GM23338 (cell line): ENCODE results near the gene SNX15. TPM values are rescaled to one million over a fixed set of nuclear protein-coding genes. Genes with fewer than 3 reads are reported as not detected.

Experiments used
- ATAC-seq: fragments of 200-7000 bp; cut with Tn5 transposase; 3 replicates; pipeline ENCODE4 v1.9.1; 2020
- DNase-seq: peaks from one replicate; pipeline ENCODE4 v3.0.0-alpha.2; 2015; ENCODE audit warnings: low spot score
- H2AFZ ChIP-seq: fragments of 200-600 bp; sonication (generic); 2 replicates; pipeline ENCODE4 v1.8.0; 2016; ENCODE audit warnings: antibody characterized with exemption, mild to moderate bottlenecking, moderate library complexity
- H3F3A ChIP-seq: fragments of 200-600 bp; sonication (generic); replicated peaks from 2 replicates; pipeline ENCODE4 v1.8.0; 2017; ENCODE audit warnings: antibody characterized with exemption, mixed run types, low read depth
- H3K27ac ChIP-seq: fragments of 200-600 bp; sonication (generic); 2 replicates; pipeline ENCODE4 v1.6.1; 2016; ENCODE audit warnings: low read depth
- H3K27me3 ChIP-seq: fragments of 200-600 bp; sonication (generic); 2 replicates; pipeline ENCODE4 v1.8.0; 2016; ENCODE audit warnings: mild to moderate bottlenecking, mixed run types, moderate library complexity; ENCODE audit not compliant: insufficient read depth
- H3K36me3 ChIP-seq: fragments of 200-600 bp; sonication (generic); 2 replicates; pipeline ENCODE4 v1.8.0; 2016; ENCODE audit warnings: mild to moderate bottlenecking; ENCODE audit not compliant: insufficient read depth
- H3K4me1 ChIP-seq: fragments of 200-600 bp; sonication (generic); 2 replicates; pipeline ENCODE4 v1.8.0; 2016; ENCODE audit warnings: mild to moderate bottlenecking, moderate library complexity; ENCODE audit not compliant: insufficient read depth
- H3K4me2 ChIP-seq: fragments of 200-600 bp; sonication (generic); 2 replicates; pipeline ENCODE4 v1.7.1; 2017; ENCODE audit warnings: mixed run types
- H3K4me3 ChIP-seq: fragments of 200-600 bp; sonication (generic); 2 replicates; pipeline ENCODE4 v1.6.1; 2016; ENCODE audit warnings: mixed run types
- H3K79me2 ChIP-seq: fragments of 200-600 bp; sonication (generic); replicated peaks from 2 replicates; pipeline ENCODE4 v1.8.0; 2017; ENCODE audit warnings: mild to moderate bottlenecking; ENCODE audit not compliant: insufficient read depth
- H3K9me2 ChIP-seq: fragments of 200-600 bp; sonication (generic); 2 replicates; pipeline ENCODE4 v1.8.0; 2017; ENCODE audit not compliant: insufficient read depth
- H4K20me1 ChIP-seq: fragments of 200-600 bp; sonication (generic); replicated peaks from 2 replicates; pipeline ENCODE4 v1.8.0; 2017; ENCODE audit warnings: mild to moderate bottlenecking; ENCODE audit not compliant: insufficient read depth
- H3K27ac Mint-ChIP-seq: 2 replicates; pipeline ENCODE4 v1.8.0; 2020; ENCODE audit warnings: inconsistent platforms, mild to moderate bottlenecking, moderate library complexity, mixed read lengths
- H3K27me3 Mint-ChIP-seq: 3 replicates; pipeline ENCODE4 v1.8.0; 2022; ENCODE audit warnings: low read depth, mild to moderate bottlenecking, moderate library complexity, mixed read lengths, inconsistent platforms; ENCODE audit not compliant: insufficient read depth, poor library complexity
- H3K36me3 Mint-ChIP-seq: 3 replicates; pipeline ENCODE4 v1.8.0; 2021; ENCODE audit warnings: low read depth, mild to moderate bottlenecking, inconsistent platforms, moderate library complexity, mixed read lengths
- H3K4me1 Mint-ChIP-seq: 3 replicates; pipeline ENCODE4 v1.8.0; 2020; ENCODE audit warnings: mild to moderate bottlenecking, inconsistent platforms, mixed read lengths
- H3K4me3 Mint-ChIP-seq: 3 replicates; pipeline ENCODE4 v1.8.0; 2021; ENCODE audit warnings: moderate library complexity, mild to moderate bottlenecking, inconsistent platforms, mixed read lengths
- H3K9me3 Mint-ChIP-seq: 3 replicates; pipeline ENCODE4 v1.8.0; 2020; ENCODE audit warnings: moderate library complexity, mild to moderate bottlenecking, inconsistent platforms, mixed read lengths
- CREB1 ChIP-seq: fragments of 250-450 bp; sonication (Bioruptor Pico); IDR thresholded peaks from 2 replicates; pipeline ENCODE4 v1.5.0; 2020; ENCODE audit warnings: low read depth, mild to moderate bottlenecking, moderate library complexity
- EZH2 ChIP-seq: fragments of 200-600 bp; sonication (generic); IDR thresholded peaks from one replicate; pipeline ENCODE4 v1.8.0; 2017; ENCODE audit warnings: antibody characterized with exemption, mild to moderate bottlenecking, low read depth; ENCODE audit not compliant: unreplicated experiment
- JUNB ChIP-seq: IDR thresholded peaks from one replicate; pipeline ENCODE4 v1.6.1; 2016; ENCODE audit warnings: antibody characterized with exemption; ENCODE audit not compliant: unreplicated experiment
- NANOG ChIP-seq: IDR thresholded peaks from 2 replicates; pipeline ENCODE4 v1.6.1; 2016; ENCODE audit warnings: antibody characterized with exemption, borderline replicate concordance
- REST ChIP-seq: IDR thresholded peaks from one replicate; pipeline ENCODE4 v1.6.1; 2018; ENCODE audit warnings: antibody characterized with exemption; ENCODE audit not compliant: unreplicated experiment
- ZNF114 ChIP-seq: fragments of 250-450 bp; sonication (Bioruptor Pico); IDR thresholded peaks from 2 replicates; pipeline ENCODE4 v1.5.0; 2020; ENCODE audit warnings: mild to moderate bottlenecking, moderate library complexity
- ZNF331 ChIP-seq: fragments of 250-450 bp; sonication (Bioruptor Pico); IDR thresholded peaks from 2 replicates; pipeline ENCODE4 v1.5.0; 2020; ENCODE audit warnings: low read depth, mild to moderate bottlenecking, moderate library complexity
- ZNF462 ChIP-seq: fragments of 250-450 bp; sonication (Bioruptor Pico); IDR thresholded peaks from 2 replicates; pipeline ENCODE4 v1.5.0; 2020; ENCODE audit warnings: mild to moderate bottlenecking, moderate library complexity
- polyA plus RNA-seq: library from polyadenylated mRNA; unstranded; fragments of >200 nt; fragmentation: Nextera tagmentation; extraction: Ambion mirVana; gene quantifications from 2 replicates; pipeline ENCODE4 v1.2.1, GENCODE V29; 2016
- total RNA-seq: library from RNA; depleted of rRNA; stranded (reverse); fragments of >200 nt; shearing (Covaris generic); gene quantifications from 2 replicates; pipeline ENCODE4 v1.2.3, GENCODE V29; 2014

SNX15 gene
- total and polyA plus RNA-seq, 2 experiments from 2014 or later, result 13.0 to 21.4 TPM

GRCh38 chr11:65085446-65085845 is 58.2 kb downstream of the SNX15 start:
- Histone ChIP-seq H3K27me3 (no peaks in the 10 kb centered on the region), H3K9me2 (no peaks in the 10 kb centered on the region), H3K79me2 (peaks cover 39% of the 10 kb centered on the region), H3K36me3 (peaks cover 5% of the 10 kb centered on the region), H3K4me3 (peak overlapping the region; percentile 93), H3K4me2 (no peak overlapping the region), H2AFZ (no peak overlapping the region), H4K20me1 (peaks cover 22% of the 10 kb centered on the region), H3F3A (peaks cover 14% of the 10 kb centered on the region; the same call in 1 of the 2 replicates), H3K27ac (no peak overlapping the region), H3K4me1 (peaks cover 8% of the 10 kb centered on the region; the same call in 1 of the 2 replicates)
- DNase-seq (no peak), ATAC-seq (no peak)
- Mint-ChIP-seq H3K4me1 (peaks cover 20% of the 10 kb centered on the region), H3K36me3 (peaks cover 29% of the 10 kb centered on the region), H3K4me3 (peak overlapping the region; percentile 100), H3K9me3 (no peaks in the 10 kb centered on the region; the same call in 2 of the 3 replicates), H3K27ac (no peak overlapping the region), H3K27me3 (peaks cover 8% of the 10 kb centered on the region)
- no peak for TF ChIP-seq ZNF331 (CRISPR knock-in tag)
- TF ChIP-seq EZH2, result no peak

GRCh38 chr11:65086809-65087208 is 59.6 kb downstream of the SNX15 start:
- Mint-ChIP-seq H3K27ac (no peak overlapping the region), H3K36me3 (peaks cover 16% of the 10 kb centered on the region), H3K9me3 (no peaks in the 10 kb centered on the region), H3K4me3 (no peak overlapping the region), H3K27me3 (peaks cover 8% of the 10 kb centered on the region), H3K4me1 (peaks cover 16% of the 10 kb centered on the region)
- Histone ChIP-seq H4K20me1 (peaks cover 10% of the 10 kb centered on the region; the same call in 1 of the 2 replicates), H3K4me2 (no peak overlapping the region), H3K36me3 (no peaks in the 10 kb centered on the region), H3F3A (0 out of 2 replicates have a peak, but pooled peaks cover 8% of the 10 kb centered on the region), H3K4me3 (no peak overlapping the region), H2AFZ (no peak overlapping the region), H3K9me2 (no peaks in the 10 kb centered on the region), H3K4me1 (peaks cover 8% of the 10 kb centered on the region; the same call in 1 of the 2 replicates), H3K27me3 (no peaks in the 10 kb centered on the region), H3K27ac (no peak overlapping the region), H3K79me2 (peaks cover 26% of the 10 kb centered on the region)
- ATAC-seq (no peak), DNase-seq (no peak)
- TF ChIP-seq ZNF462 (CRISPR knock-in tag), result no peak
- TF ChIP-seq NANOG, result no peak
- no peak for TF ChIP-seq JUNB
- TF ChIP-seq CREB1 (CRISPR knock-in tag), result no peak
- no peak for TF ChIP-seq ZNF331 (CRISPR knock-in tag)
- no peak for TF ChIP-seq REST
- no peak for TF ChIP-seq ZNF114 (CRISPR knock-in tag)
